Erythroblast (primary cell): ENCODE results near the gene NAA10.

Experiments used
- DNase-seq, 2 experiments: peaks; one replicate each; lab custom pipeline; 2025; lab: John Stamatoyannopoulos, UW
- GATA1 ChIP-seq: IDR thresholded peaks from 2 replicates; pipeline ENCODE4 v1.6.1; 2011; ENCODE audit warnings: low read depth, mild to moderate bottlenecking, control low read depth, low read length, moderate library complexity
- POLR2A ChIP-seq: IDR thresholded peaks from 2 replicates; pipeline ENCODE4 v1.6.1; 2011; ENCODE audit warnings: mild to moderate bottlenecking, low read length

Gene NAA10

DNA sequence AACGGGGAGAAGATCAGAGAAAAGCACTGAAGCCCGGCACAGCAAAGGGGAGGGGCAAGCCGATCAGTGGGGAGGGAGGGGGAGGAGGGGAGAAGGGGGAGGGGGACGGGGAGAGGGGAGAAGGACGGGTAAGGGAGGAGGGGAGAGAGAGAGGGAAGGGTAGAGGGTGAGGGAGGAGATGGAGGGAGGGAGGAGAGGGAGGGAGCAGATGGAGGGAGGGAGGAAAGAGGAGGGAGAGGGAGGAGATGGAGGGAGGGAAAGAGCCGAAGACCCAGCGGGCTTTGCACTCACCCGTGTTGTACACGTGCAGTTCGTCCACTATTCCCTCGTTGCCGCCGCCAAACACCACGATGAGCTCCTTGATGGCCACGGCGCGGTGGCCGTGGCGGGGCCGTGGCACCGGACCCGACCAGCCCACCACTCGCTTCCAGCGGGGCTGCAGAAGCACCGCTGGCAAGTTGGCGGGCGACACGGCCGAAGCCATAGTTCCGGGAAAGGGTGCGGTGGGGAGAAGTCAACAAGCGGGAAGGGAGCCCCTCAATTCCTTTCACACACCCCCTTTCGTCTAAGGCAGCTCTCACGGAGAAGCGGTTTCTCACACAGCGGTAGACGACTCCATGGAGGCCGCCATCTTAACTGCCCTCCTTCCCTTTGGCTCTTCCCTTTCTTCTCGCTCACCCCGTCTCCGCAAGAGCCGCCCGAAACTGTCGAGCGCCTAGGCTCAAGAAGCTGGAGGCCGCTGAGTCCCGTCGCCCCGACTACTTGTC lies 35.7 kb upstream of the NAA10 start:
- peak; percentile 79 to 85 for DNase-seq
- TF ChIP-seq GATA1 (no peak), POLR2A (peak; percentile 11)

DNA sequence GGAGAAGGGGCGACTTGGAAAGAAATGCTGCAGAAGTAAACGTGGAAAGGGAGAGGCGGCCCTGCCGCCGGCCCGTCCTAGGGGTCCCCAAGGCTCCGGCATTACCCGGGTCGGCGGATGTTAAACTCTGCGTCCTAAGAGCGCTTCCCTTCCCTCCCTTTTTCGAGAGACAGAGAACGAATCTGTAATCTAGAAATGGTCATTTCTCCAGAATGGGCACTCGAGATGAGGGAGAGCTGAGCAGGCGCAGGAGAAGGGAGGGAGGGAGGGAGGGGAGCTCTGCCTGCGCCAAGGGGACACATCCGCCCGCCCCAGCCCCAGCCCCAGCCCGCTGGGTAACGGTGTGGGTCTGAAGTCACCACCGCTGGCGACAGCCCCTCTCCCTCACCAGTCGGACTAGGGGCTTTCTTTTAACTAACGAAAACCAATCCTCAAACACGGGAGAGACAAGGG lies 35.1 kb upstream of the NAA10 start:
- peak in 1 of 2 experiments; percentile 64 for DNase-seq
- TF ChIP-seq POLR2A (no peak), GATA1 (no peak)

DNA sequence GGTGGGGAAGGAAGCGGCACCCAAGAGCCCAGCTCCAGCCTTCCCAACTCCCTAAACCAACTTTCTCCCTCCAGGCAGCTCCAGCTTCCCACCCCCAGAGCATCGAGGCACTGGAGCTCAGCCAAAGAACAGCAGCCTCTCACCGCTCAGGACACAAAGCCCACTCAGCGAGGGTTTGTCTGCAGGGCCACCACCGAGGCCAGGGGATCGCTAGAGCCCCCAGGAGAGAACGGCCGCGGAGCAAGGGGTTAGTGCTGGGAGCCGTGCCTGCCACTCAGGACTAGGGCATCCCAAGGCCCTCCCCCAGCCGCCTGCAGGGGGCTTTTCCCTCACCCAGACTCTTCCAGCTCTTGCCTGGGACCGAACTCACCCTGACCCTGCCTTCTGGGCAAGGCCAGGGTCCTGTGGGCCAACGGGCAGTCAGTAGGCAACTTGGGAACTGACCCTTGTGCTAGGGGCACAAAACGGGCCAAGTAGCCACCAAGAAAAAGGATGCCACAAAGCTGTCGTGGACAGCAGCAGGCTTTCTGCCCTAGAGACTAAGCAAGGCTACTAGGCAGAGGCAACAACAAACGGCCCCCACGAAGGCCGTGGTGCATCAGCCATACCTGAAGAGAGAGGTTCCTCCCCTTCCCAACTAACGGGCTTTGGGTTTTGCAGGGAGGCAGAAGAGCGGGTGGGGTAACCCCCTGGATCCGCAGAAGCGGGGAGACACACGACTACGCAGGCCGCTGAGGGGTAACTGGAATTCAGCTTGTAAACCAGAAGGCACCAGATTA lies 34.5 kb upstream of the NAA10 start:
- TF ChIP-seq POLR2A, result no peak
- no peak for TF ChIP-seq GATA1
- peak in 1 of 2 experiments; percentile 48 for DNase-seq

DNA sequence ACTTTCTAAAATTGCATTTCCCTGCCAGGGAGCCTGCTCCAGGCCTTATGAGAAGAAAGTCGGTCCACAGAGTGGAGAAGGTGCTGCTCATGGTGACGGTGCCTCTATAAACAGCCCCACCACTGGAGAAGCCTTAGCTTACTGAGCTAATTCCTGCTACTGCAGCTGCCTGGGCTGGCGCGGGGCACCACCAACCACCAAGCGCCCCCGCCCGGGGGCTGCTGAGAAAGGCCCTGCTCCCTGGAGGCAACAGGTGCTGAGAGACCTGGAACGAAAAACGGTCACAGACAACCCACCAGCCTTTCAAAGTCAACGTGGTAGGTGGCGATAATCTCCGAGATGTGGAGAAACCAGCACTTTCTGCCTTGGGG lies 33.9 kb upstream of the NAA10 start:
- DNase-seq, result peak; percentile 54 to 63
- TF ChIP-seq GATA1 (no peak), POLR2A (no peak)

DNA sequence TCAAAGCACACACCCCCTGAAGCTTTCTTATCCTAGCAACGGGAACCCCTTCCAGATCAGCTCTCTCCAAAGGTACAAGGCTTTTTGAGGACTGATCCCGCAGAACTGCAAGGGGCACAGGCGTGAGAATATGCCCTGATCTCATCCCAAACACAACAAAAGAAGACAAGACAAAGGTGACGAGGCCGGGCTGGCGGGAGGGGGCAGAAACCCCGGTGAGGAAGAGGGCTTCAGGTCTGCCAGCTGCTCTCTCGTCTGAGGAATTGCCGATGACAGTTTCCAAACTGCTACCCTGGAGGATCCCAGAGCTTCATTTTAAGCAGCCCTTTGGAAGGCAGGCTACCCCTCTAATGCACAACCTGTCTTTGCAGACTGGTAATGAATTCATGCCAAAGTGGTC lies 33.4 kb upstream of the NAA10 start:
- no peak for TF ChIP-seq GATA1
- no peak for TF ChIP-seq POLR2A
- no peak for DNase-seq

DNA sequence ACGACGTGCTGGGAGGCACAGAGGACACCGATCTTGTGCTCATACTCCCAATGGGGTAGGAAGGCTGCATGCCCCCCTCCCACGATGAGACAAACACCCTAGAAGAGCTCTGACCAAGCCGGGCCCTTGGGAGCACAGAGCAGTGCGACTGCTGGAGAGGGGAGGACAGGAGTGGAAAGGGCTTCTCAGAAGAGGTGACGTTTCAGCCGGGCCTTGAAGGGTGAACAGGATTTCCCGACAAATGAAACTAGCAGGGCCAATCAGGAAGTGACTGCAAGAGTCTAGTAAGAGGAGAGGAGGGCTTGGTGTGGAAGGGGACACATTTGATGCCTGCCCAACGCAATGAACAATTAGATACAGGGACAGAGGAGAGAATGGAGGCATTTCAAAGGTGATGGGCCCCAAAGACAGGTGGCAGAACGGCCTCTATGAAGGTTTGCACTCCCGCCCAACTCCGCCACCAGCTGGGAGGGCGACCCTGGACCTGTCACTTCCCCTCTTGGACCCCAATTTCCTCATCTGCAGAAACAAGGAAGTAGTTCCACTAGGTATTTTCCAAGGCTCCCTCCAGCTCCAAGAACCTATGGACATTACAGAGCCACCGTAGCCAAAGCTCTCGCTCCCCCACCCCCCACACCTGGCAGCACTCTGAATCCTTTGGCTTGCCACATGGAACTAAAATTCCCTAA lies 32.8 kb upstream of the NAA10 start:
- no peak for TF ChIP-seq GATA1
- no peak for TF ChIP-seq POLR2A
- DNase-seq, result no peak

DNA sequence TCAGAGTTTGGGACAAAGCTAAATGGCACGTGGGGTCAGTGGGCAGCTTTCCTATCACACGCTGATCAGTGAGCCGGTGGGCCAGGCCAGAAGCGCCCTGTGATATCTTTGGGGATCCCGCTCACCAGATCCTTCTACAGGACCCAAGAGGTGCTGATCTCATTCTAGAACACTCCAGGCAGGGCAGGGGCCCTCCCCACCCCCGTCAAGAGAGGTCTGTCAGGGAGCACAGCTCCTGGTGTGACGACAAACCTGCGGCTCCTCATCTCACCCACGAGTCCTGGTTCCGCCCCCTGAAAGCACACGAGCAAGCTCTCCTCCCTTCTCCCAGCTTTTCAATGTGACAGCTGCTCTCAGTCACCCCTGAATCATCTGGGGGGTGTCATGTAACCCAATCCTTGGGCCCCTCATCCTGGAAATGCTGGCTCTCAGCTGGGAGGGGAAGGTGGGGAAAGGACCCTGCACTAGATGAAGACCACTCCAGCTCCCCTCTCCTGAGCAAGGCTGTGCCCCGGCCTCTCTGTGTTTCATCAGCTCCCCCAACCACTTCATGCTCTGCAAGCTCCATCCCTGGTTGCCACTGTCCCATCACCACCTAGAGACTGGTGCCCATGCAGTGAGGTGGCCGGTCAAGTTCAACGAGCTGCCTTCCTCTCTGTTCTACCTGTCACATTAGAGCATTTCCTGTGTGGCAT lies 32.2 kb upstream of the NAA10 start:
- TF ChIP-seq POLR2A (no peak), GATA1 (no peak)
- no peak for DNase-seq

DNA sequence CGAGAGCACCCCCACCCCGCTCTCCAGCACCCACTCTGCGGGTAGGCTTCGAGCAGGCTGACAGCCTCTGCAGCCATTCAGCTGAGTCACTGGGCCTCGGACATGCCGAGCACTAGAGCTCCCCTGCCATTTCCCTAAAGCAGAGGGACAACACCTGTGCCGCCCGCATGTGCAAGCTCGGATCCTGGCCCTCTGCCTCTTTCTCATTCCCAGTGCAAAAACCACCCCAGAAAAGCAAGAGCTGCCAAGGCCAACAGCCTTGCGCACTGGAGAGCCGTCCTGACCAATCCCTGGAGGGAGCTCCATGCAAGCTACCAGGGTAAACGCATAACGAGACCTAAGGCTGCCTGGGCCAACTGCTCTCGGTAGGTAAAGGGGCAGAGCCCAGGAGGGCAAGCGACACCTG lies 31.4 kb upstream of the NAA10 start:
- no peak for DNase-seq
- TF ChIP-seq POLR2A (no peak), GATA1 (no peak)

DNA sequence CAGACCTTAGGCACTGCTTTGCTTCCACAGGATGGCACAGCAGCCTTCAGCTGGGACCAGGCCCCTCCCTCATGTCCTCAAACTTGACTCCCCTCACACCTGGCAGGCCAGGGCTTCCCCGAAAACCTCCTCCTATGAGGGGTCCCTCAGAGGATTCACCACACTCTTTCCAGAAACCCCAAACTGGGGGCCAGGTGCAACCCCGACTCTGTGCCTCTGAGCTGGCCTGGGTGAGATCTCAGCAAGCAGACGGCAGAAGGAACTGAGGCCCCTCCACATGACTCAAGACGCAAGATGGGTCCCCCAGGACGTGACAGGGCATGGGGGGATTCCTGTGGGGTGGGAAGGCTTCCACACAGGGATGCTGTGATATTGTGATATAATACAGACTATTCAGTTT lies 30.6 kb upstream of the NAA10 start:
- no peak for DNase-seq
- no peak for TF ChIP-seq POLR2A
- TF ChIP-seq GATA1, result no peak

DNA sequence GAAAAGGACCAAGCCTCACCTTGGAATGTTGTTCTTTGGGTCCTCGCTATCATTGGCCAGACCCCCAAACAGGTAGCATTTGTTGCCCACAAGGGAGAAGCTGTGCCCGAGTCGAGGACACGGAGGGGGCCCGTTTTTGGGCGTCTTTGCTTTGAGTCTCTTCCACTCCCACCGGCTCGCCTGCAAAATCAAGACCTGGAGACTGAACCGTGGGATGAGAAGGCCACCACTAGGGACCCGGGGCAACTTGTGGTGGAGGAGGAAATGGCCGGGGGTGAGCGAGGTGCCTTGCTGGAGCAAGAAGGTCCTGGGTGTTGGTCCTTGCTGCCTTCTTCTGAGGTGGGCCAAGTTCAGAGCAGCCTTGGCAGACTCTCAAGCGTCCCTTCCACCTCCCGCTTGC lies 29.3 kb upstream of the NAA10 start:
- no peak for DNase-seq
- TF ChIP-seq GATA1 (no peak), POLR2A (no peak)

DNA sequence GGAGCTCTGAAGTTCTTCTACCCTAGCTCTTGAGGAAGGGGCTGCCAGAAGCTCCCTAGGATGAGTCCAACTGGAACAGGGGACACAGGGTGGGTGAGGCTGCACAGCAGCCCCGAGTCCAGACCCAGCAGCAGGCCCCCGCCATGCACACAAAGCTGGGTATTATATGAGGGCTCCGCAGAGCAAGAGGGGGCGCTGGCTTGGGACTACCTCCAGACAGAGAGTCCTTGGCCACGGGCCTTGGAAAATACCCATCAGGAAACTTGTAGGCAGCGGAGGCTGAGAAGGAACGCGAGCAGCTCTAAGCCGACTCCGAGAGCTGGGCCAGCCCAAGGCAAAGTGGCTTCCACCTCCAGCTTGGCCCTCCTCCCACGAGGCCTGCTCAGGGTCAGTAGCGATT lies 28.7 kb upstream of the NAA10 start:
- TF ChIP-seq GATA1 (no peak), POLR2A (no peak)
- DNase-seq, result no peak

DNA sequence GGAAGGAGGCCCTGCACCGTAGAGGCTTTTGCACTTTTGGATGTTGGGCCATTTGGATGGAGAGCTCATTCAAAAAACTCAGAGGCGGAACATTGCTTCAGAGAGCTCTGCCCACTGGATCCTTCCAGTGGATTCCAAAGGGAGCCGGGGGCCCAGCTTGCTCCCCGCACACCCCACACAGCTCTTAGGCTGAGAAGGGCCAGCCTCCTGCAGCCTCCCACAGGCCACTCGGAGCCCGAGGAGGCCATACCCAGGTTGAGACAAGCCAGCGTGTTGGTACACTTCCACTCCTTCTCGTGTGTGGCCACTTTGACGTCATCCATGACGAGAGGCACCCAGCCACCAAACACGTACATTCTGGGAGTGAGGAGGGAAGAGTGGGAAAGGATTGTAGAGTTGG lies 26.5 kb upstream of the NAA10 start:
- TF ChIP-seq POLR2A, result no peak
- TF ChIP-seq GATA1, result no peak
- no peak for DNase-seq

DNA sequence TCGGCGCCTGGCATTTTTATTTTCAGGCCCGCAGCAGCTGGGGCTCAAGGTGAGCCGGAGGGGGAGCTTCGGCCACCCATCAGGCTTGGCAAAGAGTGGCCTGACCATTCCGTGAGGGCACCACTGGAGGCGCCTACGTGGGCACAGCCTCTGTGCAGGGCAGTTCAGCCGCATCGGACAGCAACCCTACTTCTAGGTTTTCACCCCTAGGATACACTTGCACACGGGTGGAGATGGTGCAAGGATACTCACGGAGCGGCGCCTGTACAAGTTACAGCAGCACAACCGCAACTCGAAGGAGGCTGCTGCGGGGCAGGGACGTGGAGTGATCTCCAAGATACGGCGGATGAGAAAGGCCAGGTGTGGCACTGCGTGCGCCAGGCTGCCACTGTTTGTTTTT lies 25.9 kb upstream of the NAA10 start:
- no peak for TF ChIP-seq GATA1
- TF ChIP-seq POLR2A, result no peak
- no peak for DNase-seq

DNA sequence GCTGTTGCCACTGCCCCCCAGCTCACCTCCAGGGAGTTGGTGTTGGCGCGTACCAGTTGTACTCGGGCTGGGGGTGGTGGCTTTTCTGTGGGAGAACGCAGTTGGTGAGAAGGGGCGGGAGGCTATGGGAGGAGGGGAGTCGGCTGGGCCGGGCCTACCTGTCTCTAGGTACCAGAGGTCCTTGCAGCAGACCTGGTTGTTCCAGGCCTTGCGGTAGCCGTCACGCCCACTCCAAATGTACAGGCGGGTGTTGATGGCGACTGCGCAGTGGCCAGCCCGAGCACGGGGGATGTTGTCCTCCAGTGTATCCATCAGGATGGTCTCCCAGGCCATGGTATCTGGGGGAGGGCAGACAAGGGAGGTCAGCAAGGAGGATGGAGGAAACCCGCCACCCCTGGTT lies 25.2 kb upstream of the NAA10 start:
- no peak for DNase-seq
- TF ChIP-seq GATA1 (no peak), POLR2A (no peak)

DNA sequence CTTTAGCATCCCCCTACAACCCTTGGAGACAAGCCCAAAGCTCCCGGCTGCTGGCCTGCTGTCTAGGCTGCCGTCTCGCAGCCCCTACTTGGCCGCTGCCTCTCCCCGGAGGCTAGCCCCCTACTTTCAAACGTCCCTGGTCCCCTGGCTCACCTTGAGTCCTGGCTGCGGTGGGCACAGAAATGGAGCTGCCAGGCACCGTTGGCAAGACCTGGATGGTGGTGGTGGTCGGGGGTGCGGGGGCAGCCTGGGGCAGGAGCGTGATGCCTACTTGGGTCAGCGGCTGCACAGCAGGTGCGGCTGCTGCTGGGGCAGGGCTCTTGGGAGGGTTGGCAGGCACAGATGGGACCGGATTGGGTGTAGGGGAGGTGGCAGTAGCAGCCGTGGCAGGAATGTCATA lies 24.8 kb upstream of the NAA10 start:
- TF ChIP-seq POLR2A (no peak), GATA1 (no peak)
- DNase-seq, result no peak
